ENCODE data around the gene ASGR2. TPM values are rescaled to one million over a fixed set of nuclear protein-coding genes. Genes with fewer than 3 reads are reported as not detected.

The ASGR2 gene
- polyA plus RNA-seq, 1 of the 3 experiments (the other 2 are of a cell fraction) = not detected

DNA sequence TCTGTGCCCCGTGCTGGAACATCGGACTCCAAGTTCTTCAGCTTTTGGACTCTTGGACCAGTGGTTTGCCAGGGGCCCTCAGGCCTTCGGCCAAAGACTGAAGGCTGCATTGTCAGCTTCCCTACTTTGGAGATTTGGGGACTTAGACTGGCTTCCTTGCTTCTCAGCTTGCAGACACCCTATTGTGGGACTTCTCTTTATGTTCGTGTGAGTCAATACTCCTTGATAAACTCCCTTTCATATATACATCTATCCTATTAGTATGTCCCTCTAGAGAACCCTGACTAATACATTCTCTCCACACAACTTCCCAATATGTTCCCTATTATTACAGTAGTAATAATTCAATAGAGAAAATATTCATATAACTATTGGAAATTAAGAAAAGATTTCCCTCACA, 9.2 kb upstream of the ASGR2 start:
- 4% methylated on average over 1 of the region's 4 CpGs for whole genome bisulfite sequencing (ENCODE audit: low lambda C conversion rate)
- Histone ChIP-seq H3K4me2 (no peak overlapping the region), H3K9me3 (no peaks in the 10 kb centered on the region), H3K4me3 (ENCODE audit: low read depth in 2 of 2, low read length in 1 of 2) (no peak overlapping the region), H3K27me3 (ENCODE audit: insufficient read depth) (peaks cover 84% of the 10 kb centered on the region), H3K9me2 (no peaks in the 10 kb centered on the region), H2AFZ (ENCODE audit: low read depth) (no peak overlapping the region), H3K9ac (no peak overlapping the region), H3F3A (replicated peaks; ENCODE audit: insufficient read depth) (peaks cover 5% of the 10 kb centered on the region), H3K79me2 (ENCODE audit: insufficient read depth) (no peaks in the 10 kb centered on the region), H4K20me1 (ENCODE audit: insufficient read depth) (no peaks in the 10 kb centered on the region), H3K4me1 (ENCODE audit: control insufficient read depth in 1 of 2, insufficient read depth in 2 of 2, low read depth in 1 of 2, low read length in 1 of 2) (no peaks in the 10 kb centered on the region), H3K36me3 (replicated peaks in 1 of 2; ENCODE audit: control insufficient read depth in 1 of 2, insufficient read depth in 2 of 2, low read length in 1 of 2) (no peaks in the 10 kb centered on the region), H3K27ac (ENCODE audit: low read depth in 2 of 2, low read length in 1 of 2) (no peak overlapping the region)
- ChIA-PET POLR2A (no interaction called here), CTCF (interaction anchor here (1.2 to 5.0 kb wide), 5 partner anchors 9 to 78 kb away, joined by 3 to 24 read pairs (median 4); no protein-coding TSS in a partner anchor)
- TF ChIP-seq RCOR1 (IDR thresholded peaks at IDR 0.05; ENCODE audit: low read length) (no peak), CHD2 (IDR thresholded peaks at IDR 0.05; ENCODE audit: low read length, partially characterized antibody) (no peak), GATA2 (CRISPR knock-in tag; IDR thresholded peaks at IDR 0.05) (no peak), MXI1 (IDR thresholded peaks at IDR 0.05; ENCODE audit: low read depth, low read length) (no peak), MEF2A (IDR thresholded peaks at IDR 0.05; ENCODE audit: borderline replicate concordance, low read depth) (no peak), NFIC (IDR thresholded peaks at IDR 0.05; ENCODE audit: borderline replicate concordance) (no peak), GABPA (IDR thresholded peaks at IDR 0.05; ENCODE audit: low read depth) (no peak), TCF12 (IDR thresholded peaks at IDR 0.05) (no peak)
- TF ChIP-seq, protein P1, sequence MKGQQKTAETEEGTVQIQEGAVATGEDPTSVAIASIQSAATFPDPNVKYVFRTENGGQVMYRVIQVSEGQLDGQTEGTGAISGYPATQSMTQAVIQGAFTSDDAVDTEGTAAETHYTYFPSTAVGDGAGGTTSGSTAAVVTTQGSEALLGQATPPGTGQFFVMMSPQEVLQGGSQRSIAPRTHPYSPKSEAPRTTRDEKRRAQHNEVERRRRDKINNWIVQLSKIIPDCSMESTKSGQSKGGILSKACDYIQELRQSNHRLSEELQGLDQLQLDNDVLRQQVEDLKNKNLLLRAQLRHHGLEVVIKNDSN (IDR thresholded peaks at IDR 0.05; ENCODE audit: borderline replicate concordance, low read depth) = no peak
- TF ChIP-seq, protein P2, sequence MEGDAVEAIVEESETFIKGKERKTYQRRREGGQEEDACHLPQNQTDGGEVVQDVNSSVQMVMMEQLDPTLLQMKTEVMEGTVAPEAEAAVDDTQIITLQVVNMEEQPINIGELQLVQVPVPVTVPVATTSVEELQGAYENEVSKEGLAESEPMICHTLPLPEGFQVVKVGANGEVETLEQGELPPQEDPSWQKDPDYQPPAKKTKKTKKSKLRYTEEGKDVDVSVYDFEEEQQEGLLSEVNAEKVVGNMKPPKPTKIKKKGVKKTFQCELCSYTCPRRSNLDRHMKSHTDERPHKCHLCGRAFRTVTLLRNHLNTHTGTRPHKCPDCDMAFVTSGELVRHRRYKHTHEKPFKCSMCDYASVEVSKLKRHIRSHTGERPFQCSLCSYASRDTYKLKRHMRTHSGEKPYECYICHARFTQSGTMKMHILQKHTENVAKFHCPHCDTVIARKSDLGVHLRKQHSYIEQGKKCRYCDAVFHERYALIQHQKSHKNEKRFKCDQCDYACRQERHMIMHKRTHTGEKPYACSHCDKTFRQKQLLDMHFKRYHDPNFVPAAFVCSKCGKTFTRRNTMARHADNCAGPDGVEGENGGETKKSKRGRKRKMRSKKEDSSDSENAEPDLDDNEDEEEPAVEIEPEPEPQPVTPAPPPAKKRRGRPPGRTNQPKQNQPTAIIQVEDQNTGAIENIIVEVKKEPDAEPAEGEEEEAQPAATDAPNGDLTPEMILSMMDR (IDR thresholded peaks at IDR 0.05) = no peak
- TF ChIP-seq, protein P3, sequence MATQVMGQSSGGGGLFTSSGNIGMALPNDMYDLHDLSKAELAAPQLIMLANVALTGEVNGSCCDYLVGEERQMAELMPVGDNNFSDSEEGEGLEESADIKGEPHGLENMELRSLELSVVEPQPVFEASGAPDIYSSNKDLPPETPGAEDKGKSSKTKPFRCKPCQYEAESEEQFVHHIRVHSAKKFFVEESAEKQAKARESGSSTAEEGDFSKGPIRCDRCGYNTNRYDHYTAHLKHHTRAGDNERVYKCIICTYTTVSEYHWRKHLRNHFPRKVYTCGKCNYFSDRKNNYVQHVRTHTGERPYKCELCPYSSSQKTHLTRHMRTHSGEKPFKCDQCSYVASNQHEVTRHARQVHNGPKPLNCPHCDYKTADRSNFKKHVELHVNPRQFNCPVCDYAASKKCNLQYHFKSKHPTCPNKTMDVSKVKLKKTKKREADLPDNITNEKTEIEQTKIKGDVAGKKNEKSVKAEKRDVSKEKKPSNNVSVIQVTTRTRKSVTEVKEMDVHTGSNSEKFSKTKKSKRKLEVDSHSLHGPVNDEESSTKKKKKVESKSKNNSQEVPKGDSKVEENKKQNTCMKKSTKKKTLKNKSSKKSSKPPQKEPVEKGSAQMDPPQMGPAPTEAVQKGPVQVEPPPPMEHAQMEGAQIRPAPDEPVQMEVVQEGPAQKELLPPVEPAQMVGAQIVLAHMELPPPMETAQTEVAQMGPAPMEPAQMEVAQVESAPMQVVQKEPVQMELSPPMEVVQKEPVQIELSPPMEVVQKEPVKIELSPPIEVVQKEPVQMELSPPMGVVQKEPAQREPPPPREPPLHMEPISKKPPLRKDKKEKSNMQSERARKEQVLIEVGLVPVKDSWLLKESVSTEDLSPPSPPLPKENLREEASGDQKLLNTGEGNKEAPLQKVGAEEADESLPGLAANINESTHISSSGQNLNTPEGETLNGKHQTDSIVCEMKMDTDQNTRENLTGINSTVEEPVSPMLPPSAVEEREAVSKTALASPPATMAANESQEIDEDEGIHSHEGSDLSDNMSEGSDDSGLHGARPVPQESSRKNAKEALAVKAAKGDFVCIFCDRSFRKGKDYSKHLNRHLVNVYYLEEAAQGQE (IDR thresholded peaks at IDR 0.05; ENCODE audit: low read depth, low read length) = no peak
- DNase-seq = no peak

DNA sequence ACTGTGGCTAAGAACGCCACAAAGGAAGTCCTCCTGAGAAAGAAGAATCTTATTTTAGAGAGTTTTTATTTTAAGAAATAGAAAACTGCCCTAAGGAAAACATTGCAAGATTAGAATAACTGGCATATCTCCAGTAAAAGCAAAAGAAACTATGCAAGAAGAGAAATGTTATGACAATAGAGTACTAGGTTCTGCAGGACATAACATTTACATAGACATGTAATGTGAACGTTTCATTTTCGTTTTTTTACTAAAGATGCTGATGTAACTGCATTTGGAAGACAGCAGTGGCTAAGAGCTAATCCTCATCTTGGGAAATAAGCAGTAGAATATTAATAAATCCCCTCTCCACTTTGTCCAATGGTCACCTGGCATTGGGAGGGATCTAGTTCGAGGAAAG, 7.8 kb upstream of the ASGR2 start:
- ChIA-PET POLR2A (no interaction called here), CTCF (interaction anchor here (1.0 to 5.0 kb wide), 6 partner anchors 10 to 211 kb away, joined by 4 to 24 read pairs (median 4); no protein-coding TSS in a partner anchor)
- WGBS (ENCODE audit: low lambda C conversion rate) = 3% methylated on average over 4 of the region's 4 CpGs
- no peak overlapping the region for H3K9ac ChIP-seq
- peaks cover 5% of the 10 kb centered on the region for H3F3A ChIP-seq (replicated peaks; ENCODE audit: insufficient read depth)
- H3K4me1 ChIP-seq (ENCODE audit: control insufficient read depth in 1 of 2, insufficient read depth in 2 of 2, low read depth in 1 of 2, low read length in 1 of 2) = no peaks in the 10 kb centered on the region
- no peak overlapping the region for H3K4me3 ChIP-seq (ENCODE audit: low read depth in 2 of 2, low read length in 1 of 2)
- H3K36me3 ChIP-seq (replicated peaks in 1 of 2; ENCODE audit: control insufficient read depth in 1 of 2, insufficient read depth in 2 of 2, low read length in 1 of 2) = no peaks in the 10 kb centered on the region
- no peak for DNase-seq
- no peak overlapping the region for H3K4me2 ChIP-seq
- no peak overlapping the region for H3K27ac ChIP-seq (ENCODE audit: low read depth in 2 of 2, low read length in 1 of 2)
- no peaks in the 10 kb centered on the region for H4K20me1 ChIP-seq (ENCODE audit: insufficient read depth)
- no peak overlapping the region for H2AFZ ChIP-seq (ENCODE audit: low read depth)
- H3K79me2 ChIP-seq (ENCODE audit: insufficient read depth) = no peaks in the 10 kb centered on the region
- no peaks in the 10 kb centered on the region for H3K9me3 ChIP-seq
- H3K9me2 ChIP-seq = no peaks in the 10 kb centered on the region
- H3K27me3 ChIP-seq (ENCODE audit: insufficient read depth) = peaks cover 76% of the 10 kb centered on the region
- no peak for TF ChIP-seq MEF2A (IDR thresholded peaks at IDR 0.05; ENCODE audit: borderline replicate concordance, low read depth)
- TF ChIP-seq SMC3 (IDR thresholded peaks at IDR 0.05; ENCODE audit: low read depth, low read length) = no peak
- no peak for TF ChIP-seq GATA2 (CRISPR knock-in tag; IDR thresholded peaks at IDR 0.05)
- no peak for TF ChIP-seq MXI1 (IDR thresholded peaks at IDR 0.05; ENCODE audit: low read depth, low read length)
- no peak for TF ChIP-seq TEAD4 (IDR thresholded peaks at IDR 0.05; ENCODE audit: borderline replicate concordance, insufficient read depth)
- TF ChIP-seq, protein P4, sequence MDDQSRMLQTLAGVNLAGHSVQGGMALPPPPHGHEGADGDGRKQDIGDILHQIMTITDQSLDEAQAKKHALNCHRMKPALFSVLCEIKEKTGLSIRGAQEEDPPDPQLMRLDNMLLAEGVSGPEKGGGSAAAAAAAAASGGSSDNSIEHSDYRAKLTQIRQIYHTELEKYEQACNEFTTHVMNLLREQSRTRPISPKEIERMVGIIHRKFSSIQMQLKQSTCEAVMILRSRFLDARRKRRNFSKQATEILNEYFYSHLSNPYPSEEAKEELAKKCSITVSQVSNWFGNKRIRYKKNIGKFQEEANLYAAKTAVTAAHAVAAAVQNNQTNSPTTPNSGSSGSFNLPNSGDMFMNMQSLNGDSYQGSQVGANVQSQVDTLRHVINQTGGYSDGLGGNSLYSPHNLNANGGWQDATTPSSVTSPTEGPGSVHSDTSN (IDR thresholded peaks at IDR 0.05) = no peak
- TF ChIP-seq RXRA (IDR thresholded peaks at IDR 0.05; ENCODE audit: borderline replicate concordance, low read depth) = no peak
- TF ChIP-seq, protein P3 (IDR thresholded peaks at IDR 0.05; ENCODE audit: low read depth, low read length) = no peak
- TF ChIP-seq FOSL2 (IDR thresholded peaks at IDR 0.05; ENCODE audit: borderline replicate concordance, low read depth) = no peak
- no peak for TF ChIP-seq NRF1 (IDR thresholded peaks at IDR 0.05; ENCODE audit: low read depth, low read length)

Measured in SK-N-SH (cell line).